GM06990 (cell line): ENCODE results near the gene XYLT2.

Experiments used
- DNase-seq: peaks from one replicate; pipeline ENCODE4 v3.0.0-alpha.2; 2011; ENCODE audit not compliant: insufficient read length; ENCODE audit errors: extremely low read depth
- H3K27me3 ChIP-seq: replicated peaks from 2 replicates; pipeline ENCODE4 v1.6.0; 2011; ENCODE audit warnings: low read length; ENCODE audit not compliant: control insufficient read depth, insufficient read depth
- H3K36me3 ChIP-seq: 2 replicates; pipeline ENCODE4 v1.5.1; 2011; ENCODE audit warnings: low read length; ENCODE audit not compliant: control insufficient read depth, insufficient read depth
- H3K4me3 ChIP-seq: replicated peaks from 2 replicates; pipeline ENCODE4 v1.5.1; 2011; ENCODE audit warnings: low read depth, mild to moderate bottlenecking, control low read depth, low read length
- TF ChIP-seq, protein P1 (sequence below): IDR thresholded peaks from 2 replicates; pipeline ENCODE4 v1.5.1; 2011; ENCODE audit warnings: low read length, control low read depth, mild to moderate bottlenecking, inconsistent platforms; ENCODE audit not compliant: insufficient read depth, poor library complexity, severe bottlenecking

Gene XYLT2

DNA sequence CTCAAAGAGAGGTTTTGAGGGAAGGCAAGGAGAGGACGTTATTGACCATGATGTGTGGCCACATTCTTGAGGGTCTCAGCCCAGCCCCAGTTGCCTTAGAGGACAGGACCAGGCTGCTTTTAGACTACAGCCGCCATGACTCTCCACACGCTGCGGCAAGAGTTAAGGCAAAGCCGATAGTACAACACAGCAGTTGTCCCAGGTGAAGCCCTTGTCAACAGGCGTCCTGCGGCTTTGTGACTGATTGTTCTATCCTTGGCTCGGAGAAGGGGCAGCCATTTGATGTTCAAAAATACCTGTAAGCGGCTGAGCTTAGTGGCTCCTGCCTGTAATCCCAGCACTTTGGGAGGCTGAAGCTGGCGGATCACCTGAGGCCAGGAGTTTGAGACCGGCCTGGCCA, 42.9 kb upstream of the XYLT2 start:
- Histone ChIP-seq H3K4me3 (no peak overlapping the region), H3K27me3 (no peaks in the 10 kb centered on the region), H3K36me3 (no peaks in the 10 kb centered on the region)
- DNase-seq = no peak
- TF ChIP-seq, protein P1, sequence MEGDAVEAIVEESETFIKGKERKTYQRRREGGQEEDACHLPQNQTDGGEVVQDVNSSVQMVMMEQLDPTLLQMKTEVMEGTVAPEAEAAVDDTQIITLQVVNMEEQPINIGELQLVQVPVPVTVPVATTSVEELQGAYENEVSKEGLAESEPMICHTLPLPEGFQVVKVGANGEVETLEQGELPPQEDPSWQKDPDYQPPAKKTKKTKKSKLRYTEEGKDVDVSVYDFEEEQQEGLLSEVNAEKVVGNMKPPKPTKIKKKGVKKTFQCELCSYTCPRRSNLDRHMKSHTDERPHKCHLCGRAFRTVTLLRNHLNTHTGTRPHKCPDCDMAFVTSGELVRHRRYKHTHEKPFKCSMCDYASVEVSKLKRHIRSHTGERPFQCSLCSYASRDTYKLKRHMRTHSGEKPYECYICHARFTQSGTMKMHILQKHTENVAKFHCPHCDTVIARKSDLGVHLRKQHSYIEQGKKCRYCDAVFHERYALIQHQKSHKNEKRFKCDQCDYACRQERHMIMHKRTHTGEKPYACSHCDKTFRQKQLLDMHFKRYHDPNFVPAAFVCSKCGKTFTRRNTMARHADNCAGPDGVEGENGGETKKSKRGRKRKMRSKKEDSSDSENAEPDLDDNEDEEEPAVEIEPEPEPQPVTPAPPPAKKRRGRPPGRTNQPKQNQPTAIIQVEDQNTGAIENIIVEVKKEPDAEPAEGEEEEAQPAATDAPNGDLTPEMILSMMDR = no peak

DNA sequence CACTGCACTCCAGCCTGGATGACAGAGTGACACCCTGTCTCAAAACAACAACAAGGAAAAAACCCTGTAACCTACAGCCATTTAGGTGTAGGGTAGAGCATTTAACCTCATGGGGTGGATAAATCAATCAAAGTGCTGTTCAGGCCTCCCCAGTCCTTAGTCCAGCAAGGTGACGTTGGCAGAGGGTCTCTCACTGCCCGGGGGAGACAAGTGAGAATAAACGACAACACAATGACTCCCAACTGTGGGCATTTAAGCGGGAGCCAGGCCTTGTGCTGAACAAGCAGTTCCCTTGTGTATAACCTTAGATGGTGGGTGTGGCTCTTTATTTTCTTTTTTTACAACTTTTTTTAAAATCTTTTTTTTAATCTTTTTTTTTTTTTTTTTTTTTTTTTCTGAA, 42.3 kb upstream of the XYLT2 start:
- H3K4me3 ChIP-seq = no peak overlapping the region
- TF ChIP-seq, protein P1 = no peak
- H3K36me3 ChIP-seq = no peaks in the 10 kb centered on the region
- DNase-seq = no peak
- H3K27me3 ChIP-seq = no peaks in the 10 kb centered on the region

DNA sequence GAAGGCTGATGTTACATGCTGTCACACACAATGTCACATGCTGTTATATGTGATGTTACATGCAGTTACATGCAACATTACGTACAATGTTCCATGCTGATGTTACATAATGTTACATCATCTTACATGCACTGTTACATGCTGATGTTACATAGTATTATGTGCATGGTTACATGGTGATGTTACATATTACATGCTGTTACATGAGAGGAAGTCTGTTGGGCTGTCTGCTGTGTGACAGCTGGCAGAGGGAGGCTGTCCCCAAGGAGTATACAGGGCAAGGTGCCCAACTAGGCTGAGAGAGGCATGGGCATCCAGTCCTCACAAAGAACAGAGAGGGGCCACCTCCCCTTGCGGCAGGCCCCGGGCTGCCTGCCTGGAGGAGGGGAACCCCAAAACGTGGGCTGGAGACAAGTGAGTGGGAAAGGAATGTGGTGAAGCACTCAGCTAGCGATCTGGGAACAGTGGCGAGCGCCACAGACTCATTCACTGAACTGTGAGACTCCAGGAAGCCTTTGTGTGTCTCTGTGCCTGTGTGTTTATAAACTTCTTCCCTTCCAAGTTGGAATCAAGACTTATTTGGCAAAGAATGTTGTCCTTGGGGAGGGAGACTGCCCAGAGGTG, 41.0 kb upstream of the XYLT2 start:
- Histone ChIP-seq H3K36me3 (no peaks in the 10 kb centered on the region), H3K4me3 (no peak overlapping the region), H3K27me3 (no peaks in the 10 kb centered on the region)
- no peak for DNase-seq
- TF ChIP-seq, protein P1 = no peak

DNA sequence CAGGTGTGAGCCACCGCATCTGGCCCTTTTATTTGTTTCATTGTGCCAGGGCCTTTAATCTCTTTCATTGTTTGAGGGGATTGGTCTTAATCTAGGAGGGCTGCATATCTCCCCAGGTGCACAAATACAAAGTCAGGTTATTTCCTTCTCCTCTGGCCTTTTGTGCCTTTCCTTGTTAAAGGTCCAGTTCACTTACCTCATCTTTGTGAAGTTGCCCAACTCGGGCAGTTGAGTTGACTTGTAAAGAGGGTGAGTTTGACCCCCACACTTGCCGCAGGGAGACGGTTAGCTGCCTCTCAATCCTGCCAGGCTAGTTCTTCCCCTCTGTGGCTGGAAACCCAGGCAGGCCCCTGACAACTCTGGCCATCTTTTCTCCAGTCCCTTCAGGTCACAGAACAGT, 38.3 kb upstream of the XYLT2 start:
- H3K36me3 ChIP-seq = no peaks in the 10 kb centered on the region
- H3K4me3 ChIP-seq = no peak overlapping the region
- no peak for DNase-seq
- TF ChIP-seq, protein P1 = no peak
- no peaks in the 10 kb centered on the region for H3K27me3 ChIP-seq

DNA sequence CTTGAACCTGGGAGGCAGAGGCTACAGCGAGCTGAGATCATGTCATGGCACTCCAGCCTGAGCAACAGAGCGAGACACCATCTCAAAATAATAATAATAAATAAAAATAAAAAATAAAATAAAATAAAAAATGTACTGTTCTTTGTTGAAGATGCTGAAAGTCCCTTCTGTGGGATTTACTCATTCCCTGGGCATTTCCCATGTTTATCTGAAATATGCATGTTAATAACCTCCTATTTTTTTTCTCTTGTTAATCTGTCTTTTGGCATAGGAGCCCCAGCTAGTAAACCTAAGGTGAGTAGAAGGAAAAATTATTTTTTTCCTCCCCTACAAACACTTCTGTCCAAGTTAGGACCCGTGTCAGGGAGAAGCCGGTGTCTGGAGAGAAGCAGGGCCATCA, 37.3 kb upstream of the XYLT2 start:
- Histone ChIP-seq H3K4me3 (no peak overlapping the region), H3K36me3 (no peaks in the 10 kb centered on the region), H3K27me3 (no peaks in the 10 kb centered on the region)
- DNase-seq = no peak
- TF ChIP-seq, protein P1 = no peak
